CD4-positive, alpha-beta T cell treated with Interleukin-17A for 4 hours (primary cell): ENCODE measurements around the gene LRRC32.
"Not testable (repeated sequence)": the region's sequence is repeated elsewhere in the genome, so short reads cannot be mapped to it uniquely, and the experiment has no call there.

Experiments used
- DNase-seq: peaks from one replicate; pipeline ENCODE4 v3.0.0-alpha.2; 2020; ENCODE audit warnings: mixed read lengths

The LRRC32 gene

GRCh38 chr11:76644591-76644990 lies 26.0 kb downstream of the LRRC32 start:
- no peak for DNase-seq

- DNase-seq = not testable (repeated sequence)
These were observed 26.8 kb downstream of the LRRC32 start for GRCh38 chr11:76643711-76644110.

- no peak for DNase-seq
These were observed 28.2 kb downstream of the LRRC32 start for GRCh38 chr11:76642341-76642740.

GRCh38 chr11:76641905-76642304 lies 28.6 kb downstream of the LRRC32 start:
- DNase-seq = no peak

GRCh38 chr11:76640501-76640900 lies 30.0 kb downstream of the LRRC32 start:
- DNase-seq = no peak

- no peak for DNase-seq
These were observed 30.9 kb downstream of the LRRC32 start for GRCh38 chr11:76639621-76640020.

- no peak for DNase-seq
These were observed 32.0 kb downstream of the LRRC32 start for GRCh38 chr11:76638270-76639197.

GRCh38 chr11:76637491-76638269 lies 32.9 kb downstream of the LRRC32 start:
- no peak for DNase-seq

- no peak for DNase-seq
These were observed 33.6 kb downstream of the LRRC32 start for GRCh38 chr11:76636826-76637460.

- DNase-seq = no peak
These were observed 34.4 kb downstream of the LRRC32 start for GRCh38 chr11:76635991-76636738.

GRCh38 chr11:76634886-76635285 lies 35.7 kb downstream of the LRRC32 start:
- no peak for DNase-seq

GRCh38 chr11:76632492-76632891 lies 38.1 kb downstream of the LRRC32 start:
- DNase-seq = no peak

- DNase-seq = no peak
These were observed 38.8 kb downstream of the LRRC32 start for GRCh38 chr11:76631566-76632308.

GRCh38 chr11:76630600-76631281 lies 39.8 kb downstream of the LRRC32 start:
- no peak for DNase-seq

GRCh38 chr11:76629853-76630599 lies 40.5 kb downstream of the LRRC32 start:
- no peak for DNase-seq

- DNase-seq = no peak
These were observed 41.3 kb downstream of the LRRC32 start for GRCh38 chr11:76629116-76629852.

- no peak for DNase-seq
These were observed 42.1 kb downstream of the LRRC32 start for GRCh38 chr11:76628408-76628947.

GRCh38 chr11:76627606-76628005 lies 42.9 kb downstream of the LRRC32 start:
- DNase-seq = no peak

GRCh38 chr11:76626921-76627401 lies 43.6 kb downstream of the LRRC32 start:
- no peak for DNase-seq
